ENCODE data around the gene FAM83F.

- TF ChIP-seq PATZ1 (CRISPR knock-in tag; IDR thresholded peaks at IDR 0.05; ENCODE audit: borderline replicate concordance) = no peak
- TF ChIP-seq CREB5 (CRISPR knock-in tag; IDR thresholded peaks at IDR 0.05; ENCODE audit: low read depth) = no peak
- TF ChIP-seq ZFP30 (CRISPR knock-in tag; IDR thresholded peaks at IDR 0.05) = no peak
- no peak for TF ChIP-seq TSHZ2 (CRISPR knock-in tag; IDR thresholded peaks at IDR 0.05)
- TF ChIP-seq ARNTL (CRISPR knock-in tag; IDR thresholded peaks at IDR 0.05; ENCODE audit: borderline replicate concordance, low read depth) = no peak
Measured at GRCh38 chr22:40001800-40002577, 7.2 kb downstream of the FAM83F start.
